Progenitor cell of endocrine pancreas (in vitro differentiated cells): ENCODE results near the gene GDF7. TPM values are rescaled to one million over a fixed set of nuclear protein-coding genes. Genes with fewer than 3 reads are reported as not detected.

ENCODE experiments used
- DNase-seq: peaks from one replicate; pipeline ENCODE4 v3.0.0; 2021; ENCODE audit warnings: low spot score; ENCODE audit not compliant: unreplicated experiment
- H3K27ac Mint-ChIP-seq: 2 replicates; pipeline ENCODE4 v1.8.0; 2021; ENCODE audit warnings: mild to moderate bottlenecking, moderate library complexity, mixed read lengths
- H3K27me3 Mint-ChIP-seq: 2 replicates; pipeline ENCODE4 v1.8.0; 2021; ENCODE audit warnings: mixed read lengths
- H3K36me3 Mint-ChIP-seq: 2 replicates; pipeline ENCODE4 v1.8.0; 2022; ENCODE audit warnings: mixed read lengths; ENCODE audit not compliant: insufficient read depth
- H3K4me1 Mint-ChIP-seq: 2 replicates; pipeline ENCODE4 v1.8.0; 2021; ENCODE audit warnings: low read depth, mixed read lengths
- H3K4me3 Mint-ChIP-seq: 2 replicates; pipeline ENCODE4 v1.8.0; 2021; ENCODE audit warnings: low read depth, mild to moderate bottlenecking, moderate library complexity, mixed read lengths
- H3K9me3 Mint-ChIP-seq: 2 replicates; pipeline ENCODE4 v1.8.0; 2021; ENCODE audit warnings: low read depth, mixed read lengths
- total RNA-seq: library from RNA; stranded (reverse); gene quantifications from 2 replicates; pipeline ENCODE4 v1.2.1, GENCODE V29; 2021
- TF ChIP-seq, protein P1 (sequence below): fragments of 200-600 bp; sonication (generic); IDR thresholded peaks from one replicate; pipeline ENCODE4 v1.5.0; 2021; ENCODE audit warnings: antibody characterized with exemption, mild to moderate bottlenecking; ENCODE audit not compliant: unreplicated experiment

The GDF7 gene
- total RNA-seq, 1 donor from 2014 or later = 0.17 TPM

DNA sequence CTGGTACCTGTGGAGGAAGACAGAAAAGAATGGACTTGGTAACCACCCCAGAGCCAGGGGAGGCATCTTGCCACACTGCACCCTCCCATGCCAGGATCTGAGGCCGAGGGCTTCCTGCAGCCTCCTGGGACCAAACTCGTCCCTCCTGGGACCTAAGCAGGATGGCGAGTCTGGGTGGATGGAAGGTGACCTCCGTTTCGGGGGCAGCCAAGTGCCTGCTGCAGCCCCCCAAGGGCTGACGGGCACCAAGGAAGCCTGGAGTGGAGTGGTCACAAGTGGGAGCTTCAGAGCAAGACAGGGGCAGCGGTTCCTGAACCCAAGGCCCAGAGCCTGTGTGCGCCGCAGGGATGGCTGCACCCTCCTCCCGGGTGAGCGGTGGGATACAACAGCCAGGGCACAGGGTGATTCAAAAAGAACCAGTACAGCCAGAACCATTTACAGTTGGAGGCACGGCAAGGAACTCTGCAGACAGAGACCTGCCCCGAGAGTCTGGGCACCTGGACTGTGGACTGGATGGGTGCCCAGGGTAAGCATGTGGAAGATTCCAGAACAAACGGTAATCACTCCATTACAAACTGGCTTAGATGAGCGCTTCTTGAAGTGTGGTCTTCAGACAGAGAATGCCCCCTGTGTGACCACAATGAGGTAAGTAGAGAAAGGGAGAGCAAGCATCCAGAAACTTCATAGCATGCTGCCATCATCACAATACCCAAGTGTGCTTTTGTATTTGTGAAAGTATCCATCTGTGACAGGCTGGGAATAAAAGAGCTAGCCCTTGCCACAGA is 28.1 kb upstream of the GDF7 start:
- Mint-ChIP-seq H3K36me3 (peaks cover 6% of the 10 kb centered on the region), H3K4me1 (peaks cover 12% of the 10 kb centered on the region), H3K27me3 (no peaks in the 10 kb centered on the region), H3K27ac (no peak overlapping the region), H3K9me3 (no peaks in the 10 kb centered on the region), H3K4me3 (no peak overlapping the region)
- TF ChIP-seq, protein P1, sequence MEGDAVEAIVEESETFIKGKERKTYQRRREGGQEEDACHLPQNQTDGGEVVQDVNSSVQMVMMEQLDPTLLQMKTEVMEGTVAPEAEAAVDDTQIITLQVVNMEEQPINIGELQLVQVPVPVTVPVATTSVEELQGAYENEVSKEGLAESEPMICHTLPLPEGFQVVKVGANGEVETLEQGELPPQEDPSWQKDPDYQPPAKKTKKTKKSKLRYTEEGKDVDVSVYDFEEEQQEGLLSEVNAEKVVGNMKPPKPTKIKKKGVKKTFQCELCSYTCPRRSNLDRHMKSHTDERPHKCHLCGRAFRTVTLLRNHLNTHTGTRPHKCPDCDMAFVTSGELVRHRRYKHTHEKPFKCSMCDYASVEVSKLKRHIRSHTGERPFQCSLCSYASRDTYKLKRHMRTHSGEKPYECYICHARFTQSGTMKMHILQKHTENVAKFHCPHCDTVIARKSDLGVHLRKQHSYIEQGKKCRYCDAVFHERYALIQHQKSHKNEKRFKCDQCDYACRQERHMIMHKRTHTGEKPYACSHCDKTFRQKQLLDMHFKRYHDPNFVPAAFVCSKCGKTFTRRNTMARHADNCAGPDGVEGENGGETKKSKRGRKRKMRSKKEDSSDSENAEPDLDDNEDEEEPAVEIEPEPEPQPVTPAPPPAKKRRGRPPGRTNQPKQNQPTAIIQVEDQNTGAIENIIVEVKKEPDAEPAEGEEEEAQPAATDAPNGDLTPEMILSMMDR = no peak
- DNase-seq = no peak

DNA sequence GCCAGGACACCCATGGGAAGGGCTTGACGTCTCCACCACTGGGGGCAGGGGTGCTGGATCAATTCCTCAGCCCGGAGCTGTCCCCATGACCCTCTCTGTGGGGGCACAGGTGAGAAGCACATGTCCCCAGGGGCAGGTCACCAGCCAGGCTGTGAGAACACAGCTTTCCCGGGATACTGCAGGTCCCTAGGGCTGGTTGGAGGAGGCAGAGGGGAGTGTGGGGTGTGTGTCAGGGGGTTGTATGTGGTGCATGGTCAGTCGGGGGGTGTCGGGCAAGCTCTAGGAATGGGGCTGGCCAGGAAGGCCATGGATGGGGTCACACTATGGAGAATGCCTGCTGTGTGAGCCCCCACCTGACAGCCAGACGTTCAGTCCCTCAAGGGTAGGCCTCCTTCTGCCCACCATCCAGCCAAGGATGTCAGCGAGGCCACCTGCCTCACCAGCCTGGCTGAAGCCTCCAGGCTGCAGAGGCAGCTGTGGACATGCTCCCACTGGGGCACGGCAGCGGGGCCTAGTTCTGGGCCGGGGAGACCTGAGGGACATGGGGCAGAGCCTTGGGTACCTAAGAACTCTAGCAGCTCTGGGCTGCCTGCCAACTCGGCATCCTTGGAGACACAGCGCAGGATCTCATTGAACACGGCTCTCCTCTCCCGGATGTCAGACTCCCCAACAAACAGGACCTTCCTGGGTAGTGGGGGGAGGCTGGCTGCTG is 26.4 kb upstream of the GDF7 start:
- H3K27ac Mint-ChIP-seq = no peak overlapping the region
- H3K4me3 Mint-ChIP-seq = no peak overlapping the region

DNA sequence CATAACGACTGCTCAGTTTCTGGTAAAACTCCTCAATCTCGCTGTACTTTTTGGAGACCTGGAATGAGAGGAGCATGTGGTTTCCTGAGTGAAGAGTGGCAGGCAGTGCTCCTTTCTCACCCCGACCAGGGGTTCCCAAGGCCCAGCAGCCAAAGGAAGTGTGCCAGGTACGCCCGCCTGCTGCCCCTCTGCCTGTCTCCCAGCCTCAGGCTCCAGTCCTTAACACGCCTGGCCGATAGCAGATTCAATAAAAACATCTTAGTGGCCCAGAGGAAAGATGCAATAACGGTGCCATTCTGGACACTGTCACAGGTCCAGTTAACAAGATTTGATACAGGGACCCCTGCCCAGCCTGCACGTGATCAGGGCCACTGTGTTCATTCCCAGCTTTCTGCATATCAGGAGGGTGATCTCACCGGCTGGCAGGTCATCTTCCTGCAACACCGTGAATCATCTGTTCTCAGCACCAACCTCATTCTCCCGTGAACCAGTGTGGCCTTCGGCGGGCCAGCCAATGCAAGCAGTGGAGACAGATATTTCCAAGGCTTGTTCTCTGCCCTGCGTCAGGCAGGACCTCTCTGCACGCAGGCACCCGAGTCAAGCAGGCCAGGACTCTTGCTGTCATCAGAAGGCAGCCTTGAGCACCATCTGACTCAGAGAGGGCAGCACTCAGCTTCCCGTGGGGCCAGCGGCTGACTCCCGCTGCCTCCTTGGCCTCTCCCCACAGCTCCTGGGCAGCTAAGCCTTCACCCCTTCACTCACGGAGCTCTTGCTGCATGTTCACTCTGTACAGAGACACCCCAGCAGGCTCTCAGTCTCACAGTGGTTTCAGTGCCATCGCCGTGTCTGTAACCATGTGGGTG is 25.6 kb upstream of the GDF7 start:
- Mint-ChIP-seq H3K27me3 (no peaks in the 10 kb centered on the region), H3K27ac (no peak overlapping the region)

More for the DNA sequence above, 26.4 kb upstream of the GDF7 start:
- TF ChIP-seq, protein P1 = no peak
- H3K4me1 Mint-ChIP-seq = peaks cover 3% of the 10 kb centered on the region
- H3K27me3 Mint-ChIP-seq = no peaks in the 10 kb centered on the region
- peaks cover 13% of the 10 kb centered on the region for H3K36me3 Mint-ChIP-seq
- H3K9me3 Mint-ChIP-seq = no peaks in the 10 kb centered on the region
- no peak for DNase-seq

DNA sequence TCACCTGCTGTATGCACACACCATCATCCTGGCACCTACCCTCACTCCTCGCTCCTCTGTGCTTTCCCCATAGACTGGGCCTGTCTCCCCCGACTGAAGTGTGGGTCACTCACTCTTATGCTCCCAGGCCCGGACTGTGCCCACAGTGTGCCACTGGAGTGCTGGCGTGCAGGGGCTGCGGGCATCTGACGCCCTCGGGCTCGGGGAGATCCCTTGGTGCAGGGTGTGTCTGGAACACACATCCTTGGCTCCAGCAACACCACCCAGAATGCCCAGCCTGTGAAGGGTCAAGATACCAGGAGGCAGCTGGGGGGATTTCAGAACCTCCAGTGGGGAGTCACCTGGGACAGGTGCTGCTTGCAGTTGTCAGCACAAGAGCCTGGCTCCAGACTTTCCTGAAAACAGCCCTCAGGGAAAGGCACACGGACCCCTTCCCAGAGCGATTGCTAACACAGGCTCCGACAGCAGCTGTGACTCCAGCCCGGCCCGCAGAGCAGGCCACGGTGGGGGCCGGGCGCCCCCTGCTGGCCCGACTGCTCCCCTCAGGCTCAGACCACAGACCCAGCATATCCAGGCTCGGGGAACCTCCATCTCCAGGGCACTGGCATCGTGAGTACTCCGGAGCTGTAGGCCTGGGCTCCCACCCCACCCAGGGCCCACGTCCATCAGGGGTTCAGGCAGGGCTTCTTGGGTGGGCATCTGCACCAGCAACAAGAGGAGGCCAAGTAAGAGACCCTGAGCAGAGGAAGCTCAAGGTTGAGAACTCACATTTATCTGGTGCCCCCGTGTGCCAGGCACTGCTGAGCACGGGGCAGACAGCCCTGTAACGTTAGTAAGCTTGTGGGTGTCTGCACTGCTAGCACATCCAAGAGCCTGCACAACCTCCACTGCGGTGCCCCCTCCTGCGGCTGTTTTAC is 24.6 kb upstream of the GDF7 start:
- H3K36me3 Mint-ChIP-seq = peaks cover 11% of the 10 kb centered on the region
- H3K27ac Mint-ChIP-seq = no peak overlapping the region
- no peak overlapping the region for H3K4me3 Mint-ChIP-seq
- H3K27me3 Mint-ChIP-seq = no peaks in the 10 kb centered on the region
- TF ChIP-seq, protein P1 = peak; percentile 96
- no peaks in the 10 kb centered on the region for H3K9me3 Mint-ChIP-seq
- no peaks in the 10 kb centered on the region for H3K4me1 Mint-ChIP-seq
- DNase-seq = peak; percentile 75

More for the DNA sequence above, 25.6 kb upstream of the GDF7 start:
- Mint-ChIP-seq H3K4me1 (no peaks in the 10 kb centered on the region), H3K4me3 (no peak overlapping the region), H3K9me3 (no peaks in the 10 kb centered on the region), H3K36me3 (peaks cover 11% of the 10 kb centered on the region)
- TF ChIP-seq, protein P1 = no peak
- no peak for DNase-seq
